ENCODE results near the gene CFDP1.

Gene CFDP1

GRCh38 chr16:75263291-75263962 lies 169.9 kb downstream of the CFDP1 start:
- ChIA-PET CTCF (no interaction called here), POLR2A (no interaction called here)
- Histone ChIP-seq H3K4me3 (ENCODE audit: low read depth, low read length) (no peak overlapping the region), H3K4me1 (ENCODE audit: control insufficient read depth, insufficient read depth, low read length) (peaks cover 5% of the 10 kb centered on the region; the same call in 1 of the 2 replicates), H3K36me3 (ENCODE audit: control insufficient read depth in 2 of 2, insufficient read depth in 1 of 2, low read length in 2 of 2) (peaks cover 0 to 25% of the 10 kb centered on the region in 2 experiments; a peak in 1 of 3 replicates), H3K9me3 (ENCODE audit: control insufficient read depth, insufficient read depth, low read depth, low read length) (no peaks in the 10 kb centered on the region), H3K27ac (ENCODE audit: extremely low read depth, low read depth, low read length) (no peak overlapping the region)
- TF ChIP-seq SP3 (tag by site-specific recombination; IDR thresholded peaks at IDR 0.05) (no peak), ZEB2 (tag by site-specific recombination; IDR thresholded peaks at IDR 0.05) (no peak), ZNF791 (tag by site-specific recombination; IDR thresholded peaks at IDR 0.05) (no peak), ZNF423 (tag by site-specific recombination; IDR thresholded peaks at IDR 0.05) (no peak), ZBTB17 (tag by site-specific recombination; IDR thresholded peaks at IDR 0.05) (no peak), ZBTB26 (tag by site-specific recombination; optimal IDR thresholded peaks at IDR 0.05) (no peak), HOXC10 (CRISPR knock-in tag; IDR thresholded peaks at IDR 0.05) (no peak), ATF2 (tag by site-specific recombination; IDR thresholded peaks at IDR 0.05; ENCODE audit: low read depth) (no peak), ZNF335 (tag by site-specific recombination; conservative IDR thresholded peaks at IDR 0.05) (no peak), PRDM4 (tag by site-specific recombination; IDR thresholded peaks at IDR 0.05) (no peak), REST (tag by site-specific recombination; IDR thresholded peaks at IDR 0.05) (no peak), ZNF112 (tag by site-specific recombination; IDR thresholded peaks at IDR 0.05) (no peak), ZIC2 (tag by site-specific recombination; IDR thresholded peaks at IDR 0.05) (no peak), ZNF558 (tag by site-specific recombination; IDR thresholded peaks at IDR 0.05) (no peak)

GRCh38 chr16:75262800-75263127 lies 170.5 kb downstream of the CFDP1 start:
- H3K4me1 ChIP-seq (ENCODE audit: control insufficient read depth, insufficient read depth, low read length): peaks cover 5% of the 10 kb centered on the region; the same call in 1 of the 2 replicates
- ChIA-PET CTCF (interaction anchor here (1.4 kb wide), 1 partner anchor 29 kb away, joined by 7 read pairs; no protein-coding TSS in a partner anchor), POLR2A (no interaction called here)
- H3K36me3 ChIP-seq (ENCODE audit: control insufficient read depth in 2 of 2, insufficient read depth in 1 of 2, low read length in 2 of 2): peaks cover 0 to 25% of the 10 kb centered on the region in 2 experiments; a peak in 1 of 3 replicates
- no peaks in the 10 kb centered on the region for H3K9me3 ChIP-seq (ENCODE audit: control insufficient read depth, insufficient read depth, low read depth, low read length)
- no peak overlapping the region for H3K4me3 ChIP-seq (ENCODE audit: low read depth, low read length)
- TF ChIP-seq SCRT2 (tag by site-specific recombination; IDR thresholded peaks at IDR 0.05) (peak; percentile 84), SCRT1 (tag by site-specific recombination; IDR thresholded peaks at IDR 0.05; ENCODE audit: borderline replicate concordance) (peak; percentile 53; the same call in 1 of the 2 replicates), ZBTB17 (tag by site-specific recombination; IDR thresholded peaks at IDR 0.05) (no peak)
- H3K27ac ChIP-seq (ENCODE audit: extremely low read depth, low read depth, low read length): no peak overlapping the region
